Measurements from ENCODE around the gene KIF6.

The KIF6 gene

GRCh38 chr6:39452306-39453145 is 272.7 kb downstream of the KIF6 start:
- no peak for DNase-seq (ENCODE audit: low spot score)
- TF ChIP-seq, protein P1, sequence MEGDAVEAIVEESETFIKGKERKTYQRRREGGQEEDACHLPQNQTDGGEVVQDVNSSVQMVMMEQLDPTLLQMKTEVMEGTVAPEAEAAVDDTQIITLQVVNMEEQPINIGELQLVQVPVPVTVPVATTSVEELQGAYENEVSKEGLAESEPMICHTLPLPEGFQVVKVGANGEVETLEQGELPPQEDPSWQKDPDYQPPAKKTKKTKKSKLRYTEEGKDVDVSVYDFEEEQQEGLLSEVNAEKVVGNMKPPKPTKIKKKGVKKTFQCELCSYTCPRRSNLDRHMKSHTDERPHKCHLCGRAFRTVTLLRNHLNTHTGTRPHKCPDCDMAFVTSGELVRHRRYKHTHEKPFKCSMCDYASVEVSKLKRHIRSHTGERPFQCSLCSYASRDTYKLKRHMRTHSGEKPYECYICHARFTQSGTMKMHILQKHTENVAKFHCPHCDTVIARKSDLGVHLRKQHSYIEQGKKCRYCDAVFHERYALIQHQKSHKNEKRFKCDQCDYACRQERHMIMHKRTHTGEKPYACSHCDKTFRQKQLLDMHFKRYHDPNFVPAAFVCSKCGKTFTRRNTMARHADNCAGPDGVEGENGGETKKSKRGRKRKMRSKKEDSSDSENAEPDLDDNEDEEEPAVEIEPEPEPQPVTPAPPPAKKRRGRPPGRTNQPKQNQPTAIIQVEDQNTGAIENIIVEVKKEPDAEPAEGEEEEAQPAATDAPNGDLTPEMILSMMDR (IDR thresholded peaks at IDR 0.05; ENCODE audit: extremely low read depth, insufficient read depth, missing control alignments), result no peak
- in situ Hi-C loops (cut with MboI; ENCODE audit: low pct_unique_long_range_greater_than_20kb, low sequenced_read_pairs, unreplicated experiment), result no loop called here

GRCh38 chr6:39451831-39452230 is 273.4 kb downstream of the KIF6 start:
- TF ChIP-seq, protein P1 (IDR thresholded peaks at IDR 0.05; ENCODE audit: extremely low read depth, insufficient read depth, missing control alignments), result peak; percentile 54
- in situ Hi-C loops (cut with MboI; ENCODE audit: low pct_unique_long_range_greater_than_20kb, low sequenced_read_pairs, unreplicated experiment), result no loop called here
- DNase-seq (ENCODE audit: low spot score), result peak; percentile 38

DNA sequence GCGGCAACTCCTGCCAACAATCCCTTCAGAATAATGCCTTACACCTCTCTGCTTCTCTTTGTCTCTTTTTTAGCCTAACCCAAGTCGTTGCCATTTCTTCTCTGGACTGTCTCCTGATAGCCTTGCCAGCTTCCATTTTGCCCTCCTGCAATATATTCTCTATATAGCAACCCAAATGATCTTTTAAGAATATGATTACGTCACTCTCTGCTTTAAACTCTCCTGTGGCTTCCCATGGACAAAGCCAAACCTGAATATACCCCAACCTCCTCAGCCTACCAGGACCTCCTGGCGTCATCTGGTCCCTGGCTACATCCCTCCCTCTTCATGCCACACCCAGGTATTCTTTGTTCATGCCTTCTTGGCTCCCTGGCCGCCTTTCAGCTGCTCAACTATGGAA is 276.2 kb downstream of the KIF6 start:
- TF ChIP-seq, protein P1 (IDR thresholded peaks at IDR 0.05; ENCODE audit: extremely low read depth, insufficient read depth, missing control alignments), result no peak
- in situ Hi-C loops (cut with MboI; ENCODE audit: low pct_unique_long_range_greater_than_20kb, low sequenced_read_pairs, unreplicated experiment), result no loop called here
- DNase-seq (ENCODE audit: low spot score), result no peak

GRCh38 chr6:39446909-39447308 is 278.3 kb downstream of the KIF6 start:
- no peak for DNase-seq (ENCODE audit: low spot score)
- in situ Hi-C loops (cut with MboI; ENCODE audit: low pct_unique_long_range_greater_than_20kb, low sequenced_read_pairs, unreplicated experiment), result no loop called here
- TF ChIP-seq, protein P1 (IDR thresholded peaks at IDR 0.05; ENCODE audit: extremely low read depth, insufficient read depth, missing control alignments), result no peak

- in situ Hi-C loops (cut with MboI; ENCODE audit: low pct_unique_long_range_greater_than_20kb, low sequenced_read_pairs, unreplicated experiment), result no loop called here
- TF ChIP-seq, protein P1 (IDR thresholded peaks at IDR 0.05; ENCODE audit: extremely low read depth, insufficient read depth, missing control alignments), result no peak
- DNase-seq (ENCODE audit: low spot score), result no peak
These were observed 279.5 kb downstream of the KIF6 start for GRCh38 chr6:39445667-39446066.

GRCh38 chr6:39444479-39445019 is 280.7 kb downstream of the KIF6 start:
- in situ Hi-C loops (cut with MboI; ENCODE audit: low pct_unique_long_range_greater_than_20kb, low sequenced_read_pairs, unreplicated experiment), result no loop called here
- no peak for DNase-seq (ENCODE audit: low spot score)
- TF ChIP-seq, protein P1 (IDR thresholded peaks at IDR 0.05; ENCODE audit: extremely low read depth, insufficient read depth, missing control alignments), result no peak
